GM18517 (cell line): ENCODE data around the gene SLIT1.

Experiments used
- ATAC-seq: cut with Tn5 transposase; IDR thresholded peaks from one replicate; pipeline ENCODE4 v1.9.1; 2021; ENCODE audit warnings: mild to moderate bottlenecking, moderate library complexity; ENCODE audit not compliant: unreplicated experiment

The SLIT1 gene

GRCh38 chr10:97203220-97203619 lies 17.5 kb upstream of the SLIT1 start:
- ATAC-seq, result no peak

- peak; percentile 47 for ATAC-seq
Measured at GRCh38 chr10:97200616-97201015, 14.9 kb upstream of the SLIT1 start.

- no peak for ATAC-seq
Measured at GRCh38 chr10:97199152-97199551, 13.4 kb upstream of the SLIT1 start.

- no peak for ATAC-seq
Measured at GRCh38 chr10:97197030-97197500, 11.3 kb upstream of the SLIT1 start.

GRCh38 chr10:97196223-97197029 lies 10.7 kb upstream of the SLIT1 start:
- peak; percentile 72 for ATAC-seq

- no peak for ATAC-seq
Measured at GRCh38 chr10:97195706-97196222, 10.0 kb upstream of the SLIT1 start.

- no peak for ATAC-seq
Measured at GRCh38 chr10:97192952-97193435, 7.2 kb upstream of the SLIT1 start.

GRCh38 chr10:97190450-97190849 lies 4.7 kb upstream of the SLIT1 start:
- ATAC-seq, result no peak

- ATAC-seq, result no peak
Measured at GRCh38 chr10:97188261-97188711, 2.5 kb upstream of the SLIT1 start.

- no peak for ATAC-seq
Measured at GRCh38 chr10:97186911-97187310, 1.2 kb upstream of the SLIT1 start.

- no peak for ATAC-seq
Measured at GRCh38 chr10:97184971-97185325, 811 bp downstream of the SLIT1 start.

- ATAC-seq, result no peak
Measured at GRCh38 chr10:97183314-97183713, 2.4 kb downstream of the SLIT1 start.

GRCh38 chr10:97182288-97182990 lies 3.3 kb downstream of the SLIT1 start:
- ATAC-seq, result no peak

GRCh38 chr10:97180986-97181385 lies 4.8 kb downstream of the SLIT1 start:
- ATAC-seq, result no peak

GRCh38 chr10:97180363-97180755 lies 5.4 kb downstream of the SLIT1 start:
- ATAC-seq, result no peak

GRCh38 chr10:97179731-97180362 lies 5.9 kb downstream of the SLIT1 start:
- ATAC-seq, result no peak

GRCh38 chr10:97179311-97179710 lies 6.4 kb downstream of the SLIT1 start:
- ATAC-seq, result no peak

GRCh38 chr10:97178074-97178473 lies 7.7 kb downstream of the SLIT1 start:
- no peak for ATAC-seq

GRCh38 chr10:97176226-97176625 lies 9.5 kb downstream of the SLIT1 start:
- no peak for ATAC-seq

GRCh38 chr10:97175586-97175985 lies 10.2 kb downstream of the SLIT1 start:
- ATAC-seq, result no peak

- no peak for ATAC-seq
Measured at GRCh38 chr10:97174941-97175340, 10.8 kb downstream of the SLIT1 start.
